HG02678 (cell line): ENCODE data around the gene TLK1.

Source experiments
- ATAC-seq: cut with Tn5 transposase; IDR thresholded peaks from one replicate; pipeline ENCODE4 v1.9.1; 2021; ENCODE audit warnings: mild to moderate bottlenecking, moderate library complexity; ENCODE audit not compliant: unreplicated experiment

Gene TLK1

GRCh38 chr2:171013851-171014250 is 146.8 kb downstream of the TLK1 start:
- no peak for ATAC-seq

DNA sequence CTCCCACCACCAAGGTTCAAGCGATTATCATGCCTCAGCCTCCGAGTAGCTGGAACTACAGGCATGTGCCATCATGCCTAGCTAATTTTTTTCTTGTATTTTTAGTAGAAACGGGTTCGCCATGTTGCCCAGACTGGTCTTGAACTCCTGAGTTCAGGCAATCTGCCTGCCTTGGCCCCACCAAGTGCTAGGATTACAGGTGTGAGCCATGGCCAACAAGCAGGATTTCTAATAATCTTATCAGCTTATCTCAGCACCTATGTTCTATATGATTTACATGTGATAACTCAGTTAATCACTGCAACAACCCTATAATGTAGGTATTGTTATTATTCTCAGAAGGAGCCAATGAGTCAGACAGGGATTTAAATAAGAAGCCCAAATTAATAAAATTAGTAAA is 151.3 kb downstream of the TLK1 start:
- ATAC-seq = no peak

DNA sequence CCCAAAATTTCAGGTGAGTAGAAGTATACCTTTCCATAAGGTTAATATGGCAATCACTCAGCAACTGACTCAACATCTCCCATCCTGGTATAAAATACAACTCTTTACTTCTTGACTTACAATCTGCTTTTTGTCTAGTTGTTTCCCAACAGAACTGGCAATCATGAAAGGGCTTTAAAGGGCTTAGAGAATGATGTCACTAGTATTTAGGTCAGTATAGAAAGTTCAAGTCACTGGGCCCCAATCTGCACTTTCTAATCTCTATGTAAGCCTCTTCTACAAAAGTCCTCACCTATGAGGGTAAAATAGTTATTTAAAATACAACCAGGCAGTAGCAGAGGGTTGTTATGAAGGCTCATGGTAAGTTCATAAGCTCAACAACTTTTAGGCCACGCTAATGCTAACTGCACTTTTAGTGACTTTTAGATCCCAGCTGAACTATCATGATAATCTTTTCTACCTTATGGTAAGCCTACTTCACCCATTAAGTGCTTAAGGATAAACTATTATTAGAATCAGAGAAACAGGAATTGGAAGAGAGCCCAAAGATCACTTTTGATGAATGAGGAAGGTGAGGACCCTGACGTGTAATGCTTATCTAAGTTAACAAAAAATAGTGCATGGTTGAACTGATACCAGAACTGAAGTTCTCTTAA is 152.0 kb downstream of the TLK1 start:
- ATAC-seq = no peak

DNA sequence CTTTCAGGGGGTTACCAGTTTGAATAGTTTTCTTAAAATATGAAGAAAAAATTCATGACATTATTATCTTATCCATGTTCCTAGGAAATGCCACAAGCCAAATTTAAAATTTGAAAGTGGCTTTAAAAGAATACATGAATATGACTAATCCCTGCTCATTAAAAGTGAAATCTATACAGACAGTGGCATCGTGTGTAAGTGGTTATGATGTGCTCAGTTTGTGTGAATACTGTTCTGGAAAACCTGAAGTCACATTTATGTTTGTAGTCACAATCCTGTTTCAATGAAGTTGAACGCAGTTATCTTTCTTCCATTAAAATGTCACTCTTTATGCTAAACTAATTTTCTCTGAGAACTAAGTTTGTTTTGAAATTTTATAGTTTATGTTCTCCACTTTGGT is 155.9 kb downstream of the TLK1 start:
- no peak for ATAC-seq

DNA sequence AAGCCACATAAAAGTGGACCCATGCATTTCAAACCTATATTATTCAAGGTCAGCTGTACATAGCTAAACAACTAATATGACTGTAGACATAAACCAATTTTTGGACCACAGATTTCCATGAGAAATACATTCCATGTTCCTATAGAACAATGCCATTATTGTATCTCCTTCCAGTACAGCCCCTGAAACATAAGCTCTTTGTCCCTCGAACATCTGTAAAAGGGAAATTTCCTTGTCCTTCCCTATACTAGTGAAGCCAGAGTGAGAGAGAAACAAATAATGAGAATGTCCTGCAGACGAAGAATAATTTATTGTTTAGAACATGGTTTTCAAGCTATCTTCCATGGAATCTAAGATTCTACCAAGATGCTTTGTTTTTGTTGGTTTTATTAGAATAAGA is 156.3 kb downstream of the TLK1 start:
- ATAC-seq = no peak

DNA sequence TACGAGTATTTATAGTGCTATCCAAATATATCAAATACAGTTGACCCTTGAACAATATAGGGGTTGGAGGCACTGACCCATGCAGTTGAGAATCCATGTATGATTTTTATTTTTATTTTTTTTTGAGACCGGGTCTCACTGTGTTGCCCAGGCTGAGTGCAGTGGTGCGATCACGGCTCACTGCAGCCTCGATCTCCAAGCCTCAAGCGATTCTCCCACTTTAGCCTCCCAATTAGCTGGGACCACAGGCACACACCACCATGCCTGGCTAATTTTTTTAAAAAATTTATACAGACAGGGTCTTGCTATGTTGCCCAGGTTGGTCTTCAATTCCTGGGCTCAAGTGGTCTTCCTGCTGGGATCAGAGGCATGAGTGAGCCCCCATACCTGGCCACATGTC is 161.0 kb downstream of the TLK1 start:
- ATAC-seq = no peak

GRCh38 chr2:170997893-170998597 is 162.6 kb downstream of the TLK1 start:
- ATAC-seq = no peak

DNA sequence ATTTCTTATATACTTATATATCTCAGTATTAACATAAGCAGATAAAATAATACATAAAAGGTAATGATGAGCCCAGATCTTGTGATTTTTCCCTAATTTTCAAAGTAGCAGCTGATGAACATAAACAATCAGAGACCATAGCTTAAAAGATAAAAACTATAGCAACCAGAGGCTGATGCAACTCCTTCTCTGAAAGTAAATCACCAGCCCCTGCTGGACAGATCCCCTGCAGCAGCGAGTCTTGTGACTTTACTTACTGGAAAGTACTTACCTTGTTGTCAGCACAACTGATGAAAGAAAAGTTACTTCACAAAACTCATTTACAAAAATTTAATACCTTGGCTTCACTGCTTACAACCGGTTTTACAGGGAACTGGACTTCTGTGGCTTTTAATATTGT is 164.4 kb downstream of the TLK1 start:
- ATAC-seq = no peak

GRCh38 chr2:170991398-170992182 is 169.1 kb downstream of the TLK1 start:
- ATAC-seq = no peak

GRCh38 chr2:170986566-170987258 is 174.0 kb downstream of the TLK1 start:
- no peak for ATAC-seq

DNA sequence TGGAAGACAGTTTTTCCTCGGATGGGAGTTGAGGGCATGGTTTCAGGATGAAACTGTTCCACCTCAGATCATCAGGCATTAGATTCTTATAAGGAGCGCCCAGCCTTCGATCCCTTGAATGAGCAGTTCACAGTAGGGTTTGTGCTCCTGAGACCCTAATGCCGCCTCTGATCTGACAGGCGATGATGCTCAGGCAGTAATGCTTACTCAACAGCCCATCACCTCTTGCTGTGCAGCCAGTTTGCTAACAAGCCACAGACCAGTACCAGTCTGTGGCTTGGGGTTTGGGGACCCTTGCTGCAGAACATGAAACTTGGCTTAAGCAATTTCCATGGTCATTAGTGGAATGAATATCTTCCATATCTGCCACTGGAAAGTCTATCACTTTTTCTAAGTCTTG is 175.3 kb downstream of the TLK1 start:
- ATAC-seq = no peak

DNA sequence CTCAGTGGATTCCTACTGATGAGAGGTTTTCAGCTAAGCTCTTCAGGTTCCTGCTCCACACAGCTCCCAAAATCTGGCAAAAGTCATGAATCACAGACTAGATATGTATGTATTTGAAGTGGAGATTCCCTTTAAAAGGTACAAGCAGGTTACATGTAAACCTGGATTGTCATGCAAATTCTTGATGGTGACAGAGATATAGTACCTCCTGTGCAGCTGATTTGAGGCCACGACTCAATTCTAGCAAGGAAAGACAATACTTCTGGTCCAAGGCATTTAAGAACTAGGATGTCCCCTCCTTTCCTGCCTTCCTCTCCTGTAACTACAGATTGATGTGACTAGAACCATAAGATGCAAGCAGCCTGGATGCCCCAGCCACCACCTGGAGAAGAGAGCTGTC is 176.6 kb downstream of the TLK1 start:
- no peak for ATAC-seq

GRCh38 chr2:170975943-170976270 is 184.8 kb downstream of the TLK1 start:
- no peak for ATAC-seq

DNA sequence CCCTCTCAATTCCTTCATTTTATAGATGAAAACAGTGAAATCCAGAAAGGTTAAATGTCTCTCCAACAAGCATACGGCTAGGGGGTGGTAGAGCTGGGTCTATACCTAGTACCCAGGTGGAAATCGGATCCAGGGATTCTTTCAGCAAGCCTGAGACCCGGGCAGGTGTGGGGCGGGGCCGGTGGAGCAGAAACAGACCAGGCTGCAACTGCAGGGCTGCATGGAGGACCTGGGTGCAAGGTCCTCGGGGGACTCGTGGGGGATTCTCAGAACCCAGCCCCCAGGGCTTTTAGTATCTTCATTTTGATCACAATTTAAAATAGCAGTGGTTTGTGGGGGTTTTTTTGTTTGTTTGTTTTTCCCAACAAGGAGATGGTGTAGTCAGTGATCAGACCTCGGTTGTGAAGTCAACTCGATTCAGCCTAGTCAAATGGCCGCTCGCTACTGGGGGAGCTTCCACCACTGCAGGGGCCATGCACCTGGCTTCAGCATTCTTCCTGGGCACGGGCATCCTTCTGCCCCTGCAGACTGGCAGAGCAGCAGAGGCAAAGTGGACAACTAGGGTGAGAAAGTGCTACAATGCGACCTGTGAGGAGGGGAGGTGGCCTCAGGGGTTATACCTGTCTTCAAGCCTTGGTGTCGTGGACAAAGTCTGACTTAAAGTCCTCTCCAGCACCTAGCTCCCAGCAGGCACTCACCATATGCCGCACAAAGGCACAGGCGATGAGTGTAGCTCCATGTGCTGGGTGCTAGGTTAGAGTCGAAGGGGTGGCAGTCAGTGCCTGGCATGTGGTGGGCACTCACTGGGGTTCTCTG is 185.4 kb downstream of the TLK1 start:
- no peak for ATAC-seq

DNA sequence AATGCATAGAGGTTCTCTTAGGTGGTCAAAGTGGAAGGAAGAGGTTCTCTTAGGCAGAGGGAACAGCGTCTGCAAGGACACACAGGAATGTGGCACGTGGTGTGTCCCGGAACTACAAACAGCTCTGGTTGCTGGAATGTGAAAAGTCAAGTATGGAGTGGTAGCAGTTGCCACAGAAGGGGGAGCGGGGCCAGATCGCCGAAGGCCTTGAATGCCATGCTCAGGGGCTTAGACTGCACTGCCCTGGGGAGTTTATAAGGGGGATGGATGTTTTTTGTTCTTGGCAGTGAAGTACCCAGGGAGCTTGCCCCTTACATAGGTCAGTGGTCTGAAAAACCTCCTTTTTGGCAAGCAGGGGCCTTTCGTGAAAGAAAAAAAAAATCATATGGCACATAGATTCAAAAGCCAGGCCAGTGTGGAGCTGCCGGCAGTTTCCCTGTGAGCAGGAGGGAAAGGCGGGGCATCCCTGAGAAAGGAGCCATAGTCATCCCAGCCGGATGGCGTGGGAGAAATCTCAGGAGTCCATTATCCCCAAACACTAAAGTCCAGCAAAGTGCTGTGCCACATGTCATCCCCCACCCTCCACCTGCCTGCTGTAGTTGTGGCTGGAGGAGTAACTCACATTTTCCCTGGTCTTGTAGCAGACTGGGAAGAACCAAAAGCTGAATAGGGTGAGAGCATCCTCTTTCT is 186.2 kb downstream of the TLK1 start:
- ATAC-seq = no peak

- ATAC-seq = peak; percentile 95
Measured at GRCh38 chr2:170973492-170974303, 187.0 kb downstream of the TLK1 start.

DNA sequence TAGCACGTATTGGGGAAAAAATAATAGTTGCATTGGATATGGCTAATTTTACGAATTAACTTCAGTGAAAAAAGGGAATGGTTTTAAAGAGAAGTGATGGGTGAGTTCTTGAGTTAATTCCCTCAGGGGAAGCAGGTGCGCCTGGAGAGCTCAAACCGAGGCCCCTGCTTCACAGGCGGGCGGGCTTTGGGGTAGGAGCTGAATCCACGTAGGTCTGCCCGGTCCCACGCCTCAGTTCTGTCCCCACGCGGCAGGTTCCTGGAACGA is 187.5 kb downstream of the TLK1 start:
- no peak for ATAC-seq

GRCh38 chr2:170972296-170973224 is 188.1 kb downstream of the TLK1 start:
- ATAC-seq = no peak

DNA sequence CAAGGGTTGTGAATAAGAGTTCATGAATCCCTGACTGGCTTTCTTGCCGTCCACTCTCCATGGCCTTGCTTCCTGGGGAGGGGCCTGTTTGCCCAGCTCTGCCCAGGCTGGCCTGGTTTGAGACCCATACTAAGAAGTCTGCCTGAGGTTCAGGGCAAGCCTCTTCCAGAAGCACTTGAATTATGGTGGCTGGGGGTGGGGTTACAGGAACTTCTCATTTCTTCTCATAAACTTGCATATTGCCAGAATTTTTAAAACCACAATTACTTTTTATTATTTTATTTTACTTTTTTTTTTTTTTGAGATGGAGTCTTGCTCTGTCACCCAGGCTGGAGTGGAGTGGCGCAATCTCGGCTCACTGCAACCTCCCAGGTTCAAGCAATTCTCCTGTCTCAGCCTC is 189.6 kb downstream of the TLK1 start:
- no peak for ATAC-seq
